Parathyroid adenoma (tissue), 2 donors: Measurements from ENCODE around the gene CAPN1.

Experiments
- H2AFZ ChIP-seq: fragments of 300-600 bp; sonication (generic); one replicate; pipeline ENCODE4 v1.7.0; 2017; ENCODE audit warnings: antibody characterized with exemption, mild to moderate bottlenecking
- H3K27ac ChIP-seq: fragments of 300-600 bp; sonication (generic); one replicate; pipeline ENCODE4 v1.7.0; 2017
- H3K27me3 ChIP-seq: fragments of 300-600 bp; sonication (generic); one replicate; pipeline ENCODE4 v1.7.0; 2017; ENCODE audit warnings: low read length; ENCODE audit not compliant: control insufficient read depth, insufficient read depth
- H3K36me3 ChIP-seq: fragments of 300-600 bp; sonication (generic); one replicate; pipeline ENCODE4 v1.7.0; 2017; ENCODE audit warnings: low read length; ENCODE audit not compliant: control insufficient read depth, insufficient read depth
- H3K4me1 ChIP-seq: fragments of 300-600 bp; sonication (generic); one replicate; pipeline ENCODE4 v1.7.0; 2017; ENCODE audit warnings: control low read depth
- H3K4me2 ChIP-seq: fragments of 300-600 bp; sonication (generic); one replicate; pipeline ENCODE4 v1.7.0; 2017; ENCODE audit warnings: low read length
- H3K4me3 ChIP-seq: fragments of 300-600 bp; sonication (generic); one replicate; pipeline ENCODE4 v1.7.0; 2017; ENCODE audit warnings: low read depth, low read length
- H3K79me2 ChIP-seq: fragments of 300-600 bp; sonication (generic); one replicate; pipeline ENCODE4 v1.7.0; 2017; ENCODE audit warnings: control low read depth
- H3K9ac ChIP-seq: fragments of 300-600 bp; sonication (generic); one replicate; pipeline ENCODE4 v1.7.0; 2017; ENCODE audit warnings: mild to moderate bottlenecking
- H3K9me3 ChIP-seq: fragments of 300-600 bp; sonication (generic); one replicate; pipeline ENCODE4 v1.7.0; 2017; ENCODE audit warnings: low read length; ENCODE audit not compliant: control insufficient read depth
- CTCF ChIP-seq: fragments of 300-600 bp; sonication (generic); IDR thresholded peaks from one replicate; pipeline ENCODE4 v1.7.0; 2017; ENCODE audit warnings: antibody characterized with exemption, mild to moderate bottlenecking
- donor health status: primary hyperparathyroidism.

The CAPN1 gene

GRCh38 chr11:65204646-65205601 is 23.2 kb downstream of the CAPN1 start:
- no peak overlapping the region for H3K4me3 ChIP-seq
- no peak overlapping the region for H3K27ac ChIP-seq
- no peak overlapping the region for H2AFZ ChIP-seq
- no peaks in the 10 kb centered on the region for H3K4me1 ChIP-seq
- no peaks in the 10 kb centered on the region for H3K36me3 ChIP-seq
- no peaks in the 10 kb centered on the region for H3K9me3 ChIP-seq
- no peak overlapping the region for H3K4me2 ChIP-seq
- H3K9ac ChIP-seq: no peak overlapping the region
- no peaks in the 10 kb centered on the region for H3K79me2 ChIP-seq
- no peaks in the 10 kb centered on the region for H3K27me3 ChIP-seq
- TF ChIP-seq CTCF: peak; percentile 66

GRCh38 chr11:65205602-65205967 is 23.9 kb downstream of the CAPN1 start:
- no peak for TF ChIP-seq CTCF
- Histone ChIP-seq H3K27ac (no peak overlapping the region), H3K36me3 (no peaks in the 10 kb centered on the region), H3K4me2 (no peak overlapping the region), H3K4me3 (no peak overlapping the region), H2AFZ (no peak overlapping the region), H3K79me2 (no peaks in the 10 kb centered on the region), H3K9ac (no peak overlapping the region), H3K4me1 (no peaks in the 10 kb centered on the region), H3K27me3 (no peaks in the 10 kb centered on the region), H3K9me3 (no peaks in the 10 kb centered on the region)

GRCh38 chr11:65206441-65206841 is 24.7 kb downstream of the CAPN1 start:
- H3K9ac ChIP-seq: no peak overlapping the region
- H3K4me3 ChIP-seq: no peak overlapping the region
- no peak overlapping the region for H2AFZ ChIP-seq
- H3K36me3 ChIP-seq: no peaks in the 10 kb centered on the region
- H3K4me2 ChIP-seq: no peak overlapping the region
- no peaks in the 10 kb centered on the region for H3K9me3 ChIP-seq
- H3K27ac ChIP-seq: no peak overlapping the region
- peaks cover 3% of the 10 kb centered on the region for H3K4me1 ChIP-seq
- TF ChIP-seq CTCF: no peak
- H3K79me2 ChIP-seq: no peaks in the 10 kb centered on the region
- no peaks in the 10 kb centered on the region for H3K27me3 ChIP-seq

- no peaks in the 10 kb centered on the region for H3K9me3 ChIP-seq
- H3K27me3 ChIP-seq: no peaks in the 10 kb centered on the region
- no peaks in the 10 kb centered on the region for H3K79me2 ChIP-seq
- H3K4me3 ChIP-seq: no peak overlapping the region
- H3K27ac ChIP-seq: no peak overlapping the region
- H3K9ac ChIP-seq: no peak overlapping the region
- H3K36me3 ChIP-seq: no peaks in the 10 kb centered on the region
- H3K4me1 ChIP-seq: peaks cover 3% of the 10 kb centered on the region
- H3K4me2 ChIP-seq: no peak overlapping the region
- H2AFZ ChIP-seq: no peak overlapping the region
- no peak for TF ChIP-seq CTCF
These were observed 25.2 kb downstream of the CAPN1 start for GRCh38 chr11:65206901-65207300.
